GM21367 (cell line): Measurements from ENCODE around the gene GREM1.

Experiments used
- ATAC-seq: cut with Tn5 transposase; IDR thresholded peaks from one replicate; pipeline ENCODE4 v1.9.1; 2021; ENCODE audit not compliant: unreplicated experiment

The GREM1 gene

GRCh38 chr15:32694222-32694983, 23.4 kb upstream of the GREM1 start:
- no peak for ATAC-seq

- no peak for ATAC-seq
Observed at GRCh38 chr15:32698773-32699390, 18.9 kb upstream of the GREM1 start.

- ATAC-seq, result no peak
Observed at GRCh38 chr15:32700501-32701150, 17.2 kb upstream of the GREM1 start.

- no peak for ATAC-seq
Observed at GRCh38 chr15:32701863-32702262, 15.9 kb upstream of the GREM1 start.

- ATAC-seq, result no peak
Observed at GRCh38 chr15:32704395-32704981, 13.3 kb upstream of the GREM1 start.

- no peak for ATAC-seq
Observed at GRCh38 chr15:32705446-32705845, 12.4 kb upstream of the GREM1 start.

GRCh38 chr15:32706704-32707103, 11.1 kb upstream of the GREM1 start:
- ATAC-seq, result no peak

GRCh38 chr15:32707436-32707835, 10.4 kb upstream of the GREM1 start:
- ATAC-seq, result no peak

- ATAC-seq, result no peak
Observed at GRCh38 chr15:32709295-32710033, 8.3 kb upstream of the GREM1 start.

GRCh38 chr15:32715276-32715675, 2.5 kb upstream of the GREM1 start:
- ATAC-seq, result no peak

- ATAC-seq, result no peak
Observed at GRCh38 chr15:32716216-32716914, 1.4 kb upstream of the GREM1 start.

- ATAC-seq, result no peak
Observed at GRCh38 chr15:32716915-32717425, 834 bp upstream of the GREM1 start.

- no peak for ATAC-seq
Observed at GRCh38 chr15:32718227-32718820, 520 bp downstream of the GREM1 start.

- no peak for ATAC-seq
Observed at GRCh38 chr15:32718821-32719716, 1.3 kb downstream of the GREM1 start.

- no peak for ATAC-seq
Observed at GRCh38 chr15:32721596-32721995, 3.8 kb downstream of the GREM1 start.

GRCh38 chr15:32722136-32722535, 4.3 kb downstream of the GREM1 start:
- ATAC-seq, result no peak

GRCh38 chr15:32723171-32723948, 5.6 kb downstream of the GREM1 start:
- ATAC-seq, result peak; percentile 89
